Measurements from ENCODE around the gene ZNF230. TPM values are rescaled to one million over a fixed set of nuclear protein-coding genes. Genes with fewer than 3 reads are reported as not detected.

ZNF230 gene
- total and polyA plus RNA-seq, 9 of the 15 experiments (the other 6 are each of a cell fraction or from before 2014, with no cell fraction given), result 1.3 to 4.0 (median 2.2) TPM

GRCh38 chr19:44002566-44003460 lies at the start of gene ZNF230 (continued):
- TF ChIP-seq TCF15 (CRISPR knock-in tag; IDR thresholded peaks at IDR 0.05), result no peak
- TF ChIP-seq ERF (CRISPR knock-in tag; IDR thresholded peaks at IDR 0.05), result no peak
- TF ChIP-seq TFAP4 (CRISPR knock-in tag; IDR thresholded peaks at IDR 0.05; ENCODE audit: borderline replicate concordance), result no peak; the same call in 1 of the 2 replicates
- no peak for TF ChIP-seq RFX5 (IDR thresholded peaks at IDR 0.05; ENCODE audit: low read depth, low read length)
- TF ChIP-seq PPARD (CRISPR knock-in tag; IDR thresholded peaks at IDR 0.05), result no peak
- TF ChIP-seq FOXP4 (CRISPR knock-in tag; IDR thresholded peaks at IDR 0.05; ENCODE audit: borderline replicate concordance), result no peak
- TF ChIP-seq ZNF583 (CRISPR knock-in tag; IDR thresholded peaks at IDR 0.05), result no peak
- TF ChIP-seq TRIM28 (IDR thresholded peaks at IDR 0.05), result no peak
- TF ChIP-seq RFX7 (CRISPR knock-in tag; IDR thresholded peaks at IDR 0.05), result no peak
- no peak for TF ChIP-seq ZNF639 (CRISPR knock-in tag; conservative IDR thresholded peaks at IDR 0.05 in 1 of 2, IDR thresholded peaks at IDR 0.05 in 1 of 2)
- TF ChIP-seq PATZ1 (CRISPR knock-in tag; IDR thresholded peaks at IDR 0.05; ENCODE audit: borderline replicate concordance), result no peak
- TF ChIP-seq ZNF518B (CRISPR knock-in tag; IDR thresholded peaks at IDR 0.05), result no peak
- no peak for TF ChIP-seq ARNT (IDR thresholded peaks at IDR 0.05)
- TF ChIP-seq KAT2B (IDR thresholded peaks at IDR 0.05; ENCODE audit: low read depth, low read length), result no peak

All from K562 (cell line).